ENCODE measurements around the gene DEPDC7. TPM values are rescaled to one million over a fixed set of nuclear protein-coding genes. Genes with fewer than 3 reads are reported as not detected.

The DEPDC7 gene
- total RNA-seq, result 4.7 TPM

DNA sequence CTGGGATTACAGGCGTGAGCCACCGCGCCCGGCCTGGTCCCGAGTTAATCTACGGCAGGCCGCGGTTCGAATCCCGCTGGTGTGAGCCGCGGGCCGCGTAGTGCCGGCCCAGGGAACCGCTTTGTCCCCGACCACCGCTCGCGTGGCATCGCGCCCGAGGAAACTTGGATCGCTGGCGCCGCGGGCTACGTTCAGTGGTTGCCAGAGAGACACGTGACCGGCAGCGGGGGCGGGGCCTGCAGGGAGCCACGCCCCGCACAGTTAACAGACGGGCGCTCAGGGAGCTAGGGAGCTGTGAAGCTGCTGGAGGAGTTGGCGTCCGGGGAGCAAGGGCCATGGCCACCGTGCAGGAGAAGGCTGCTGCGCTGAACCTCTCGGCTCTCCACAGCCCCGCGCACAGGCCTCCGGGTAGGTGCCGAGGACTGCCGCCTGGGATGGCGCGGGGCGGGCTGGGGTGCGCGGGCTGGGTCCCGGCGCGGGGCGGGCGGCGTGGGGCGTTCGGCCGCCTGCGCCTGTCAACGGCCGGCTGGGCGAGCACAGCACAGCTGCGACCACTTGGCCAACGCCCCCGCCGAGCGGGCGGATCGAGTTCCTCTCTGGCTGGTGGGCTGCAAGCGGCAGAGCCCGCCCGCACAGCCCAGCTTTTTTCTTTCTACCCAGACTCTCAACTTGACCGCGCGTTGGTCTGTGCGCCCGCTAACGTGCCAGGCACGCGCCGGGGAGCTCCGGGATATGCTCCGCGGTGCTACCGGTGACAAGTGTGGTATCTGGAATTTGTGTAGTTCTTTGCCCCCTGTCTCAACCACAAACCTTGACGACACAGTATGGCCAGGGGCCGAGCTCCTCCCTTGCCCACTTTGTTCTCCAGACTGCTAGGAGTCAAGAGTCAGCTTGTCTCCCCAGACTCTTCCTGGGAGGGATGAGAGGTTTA is at the start of gene DEPDC7:
TSS of gene DEPDC7 (plus strand) at position 258 of the 931 bp plus-strand sequence. CDS start at position 336, 78 bp downstream.

DNA sequence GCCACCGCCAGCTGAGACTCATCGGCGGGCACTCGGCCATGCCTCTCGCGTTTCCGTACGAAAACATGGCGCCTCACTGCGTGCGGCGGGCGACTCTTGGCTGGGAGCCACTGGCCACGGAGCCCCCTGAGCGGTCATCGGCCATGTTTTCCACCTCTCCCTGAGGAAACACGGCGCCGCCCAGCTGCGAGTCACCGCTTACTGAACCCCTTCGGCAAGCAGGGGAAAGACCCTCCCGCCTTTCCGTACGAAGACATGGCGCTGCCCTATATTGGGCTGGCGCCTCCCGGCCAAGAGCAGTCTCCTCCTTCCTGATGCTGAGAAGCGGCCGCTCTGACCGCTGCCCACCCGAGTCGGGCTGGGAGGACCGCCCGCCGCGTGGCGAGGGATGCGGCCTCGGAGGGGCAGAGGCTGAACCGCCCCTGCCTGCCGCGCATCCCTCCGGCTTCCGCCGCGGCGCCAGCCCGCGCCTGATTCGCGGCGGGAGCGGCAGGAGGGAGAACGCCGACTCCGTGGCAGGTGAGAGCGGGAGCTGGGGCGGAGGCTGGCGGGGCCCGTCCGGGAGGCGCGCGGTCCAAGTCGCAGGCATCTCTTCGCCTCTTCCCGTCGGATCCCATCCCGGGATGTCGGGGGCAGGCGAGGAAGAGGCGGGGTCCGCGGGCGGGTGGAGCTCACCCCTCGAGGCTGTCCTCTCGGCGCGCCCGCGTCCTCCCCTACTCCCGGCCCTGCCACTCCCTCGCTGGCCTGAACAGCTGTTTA is 23.8 kb downstream of the DEPDC7 start, which contains the start of gene TCP11L1:
TSS of gene TCP11L1 (plus strand) at position 299 of the 759 bp plus-strand sequence. CDS start 4,202 bp downstream, outside the sequence.

Small RNA genes lying within 50 kb of the gene (small RNA-seq; reads per million reads assigned to genes)
- not detected for gene RF00019 (ENCODE audit: low replicate concordance)

Other genes with a start within 250 kb of the DEPDC7 start
- gene CCDC73, start 221.2 kb upstream of the DEPDC7 start, total RNA-seq, result not detected
- gene PRRG4, start 186.0 kb upstream of the DEPDC7 start, total RNA-seq, result under 0.01 TPM
- 100 TPM for gene QSER1, start 123.1 kb upstream of the DEPDC7 start, total RNA-seq
- 73.2 TPM for gene TCP11L1, start 23.7 kb downstream of the DEPDC7 start, total RNA-seq
- gene CSTF3, start 145.6 kb downstream of the DEPDC7 start, total RNA-seq, result 86.1 TPM
- 152 TPM for gene HIPK3, start 241.5 kb downstream of the DEPDC7 start, total RNA-seq

All from parietal lobe (tissue), 2 donors.